Mesothelial cell of epicardium (in vitro differentiated cells): ENCODE measurements around the gene NGEF. TPM values are rescaled to one million over a fixed set of nuclear protein-coding genes. Genes with fewer than 3 reads are reported as not detected.

ENCODE experiments used
- DNase-seq, 2 experiments: peaks; one replicate each; pipeline ENCODE4 v3.0.0; 2021; ENCODE audit warnings: low spot score in 2 of 2; ENCODE audit not compliant: unreplicated experiment in 2 of 2
- H3K27ac Mint-ChIP-seq: 2 replicates; pipeline ENCODE4 v1.8.0; 2021; ENCODE audit warnings: mixed read lengths
- H3K27me3 Mint-ChIP-seq: 2 replicates; pipeline ENCODE4 v1.8.0; 2021; ENCODE audit warnings: low read depth, mixed read lengths
- H3K36me3 Mint-ChIP-seq: 2 replicates; pipeline ENCODE4 v1.8.0; 2021; ENCODE audit warnings: mixed read lengths
- H3K4me1 Mint-ChIP-seq: 2 replicates; pipeline ENCODE4 v1.8.0; 2021; ENCODE audit warnings: mixed read lengths
- H3K4me3 Mint-ChIP-seq: 2 replicates; pipeline ENCODE4 v1.8.0; 2021; ENCODE audit warnings: mild to moderate bottlenecking, moderate library complexity, mixed read lengths
- H3K9me3 Mint-ChIP-seq: 2 replicates; pipeline ENCODE4 v1.8.0; 2021; ENCODE audit warnings: mixed read lengths
- total RNA-seq: library from RNA; stranded (reverse); gene quantifications from 3 replicates; pipeline ENCODE4 v1.2.1, GENCODE V29; 2021
- TF ChIP-seq, protein P1 (sequence below): fragments of 200-600 bp; sonication (generic); IDR thresholded peaks from one replicate; pipeline ENCODE4 v1.5.0; 2021; ENCODE audit warnings: antibody characterized with exemption; ENCODE audit not compliant: unreplicated experiment

The NGEF gene
- total RNA-seq, 1 donor from 2014 or later, result 0.51 TPM

DNA sequence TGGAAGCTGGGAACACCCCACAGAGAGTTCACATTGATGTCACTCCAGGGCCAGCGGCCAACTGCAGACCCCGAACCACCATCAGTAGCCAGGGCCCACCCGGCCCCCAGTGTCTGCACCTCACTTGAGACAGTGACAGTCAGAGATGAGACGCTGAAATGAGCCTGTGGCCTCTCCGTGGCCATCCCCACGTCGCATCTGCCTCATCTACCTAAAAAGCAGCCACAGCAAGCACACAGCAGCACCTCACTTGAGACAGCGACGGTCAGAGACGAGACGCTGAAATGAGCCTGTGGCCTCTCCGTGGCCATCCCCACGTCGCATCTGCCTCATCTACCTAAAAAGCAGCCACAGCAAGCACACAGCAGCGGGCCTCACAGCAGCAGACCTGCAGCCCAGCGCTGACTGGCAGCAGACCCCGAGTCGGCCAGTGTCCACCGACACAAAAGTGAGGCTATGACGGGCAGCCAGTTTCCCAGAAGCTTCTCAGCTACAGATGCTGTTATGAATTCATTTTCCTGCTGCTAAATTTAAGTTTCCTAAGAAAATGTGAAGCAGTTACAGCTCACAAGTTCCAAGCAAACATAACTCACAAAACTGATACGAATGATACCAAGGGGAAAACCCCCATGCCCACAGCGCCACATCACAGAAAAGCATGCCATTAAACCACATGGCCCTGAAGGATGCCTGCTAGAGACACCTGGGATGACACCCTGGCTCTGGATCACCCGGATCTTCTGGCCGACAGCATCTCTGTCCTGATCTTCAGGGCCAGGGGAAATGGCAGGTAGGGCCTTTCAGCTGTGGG lies 115.3 kb downstream of the NGEF start:
- H3K27ac Mint-ChIP-seq, result no peak overlapping the region
- no peak for DNase-seq
- H3K36me3 Mint-ChIP-seq, result no peaks in the 10 kb centered on the region
- H3K4me1 Mint-ChIP-seq, result no peaks in the 10 kb centered on the region
- TF ChIP-seq, protein P1, sequence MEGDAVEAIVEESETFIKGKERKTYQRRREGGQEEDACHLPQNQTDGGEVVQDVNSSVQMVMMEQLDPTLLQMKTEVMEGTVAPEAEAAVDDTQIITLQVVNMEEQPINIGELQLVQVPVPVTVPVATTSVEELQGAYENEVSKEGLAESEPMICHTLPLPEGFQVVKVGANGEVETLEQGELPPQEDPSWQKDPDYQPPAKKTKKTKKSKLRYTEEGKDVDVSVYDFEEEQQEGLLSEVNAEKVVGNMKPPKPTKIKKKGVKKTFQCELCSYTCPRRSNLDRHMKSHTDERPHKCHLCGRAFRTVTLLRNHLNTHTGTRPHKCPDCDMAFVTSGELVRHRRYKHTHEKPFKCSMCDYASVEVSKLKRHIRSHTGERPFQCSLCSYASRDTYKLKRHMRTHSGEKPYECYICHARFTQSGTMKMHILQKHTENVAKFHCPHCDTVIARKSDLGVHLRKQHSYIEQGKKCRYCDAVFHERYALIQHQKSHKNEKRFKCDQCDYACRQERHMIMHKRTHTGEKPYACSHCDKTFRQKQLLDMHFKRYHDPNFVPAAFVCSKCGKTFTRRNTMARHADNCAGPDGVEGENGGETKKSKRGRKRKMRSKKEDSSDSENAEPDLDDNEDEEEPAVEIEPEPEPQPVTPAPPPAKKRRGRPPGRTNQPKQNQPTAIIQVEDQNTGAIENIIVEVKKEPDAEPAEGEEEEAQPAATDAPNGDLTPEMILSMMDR, result no peak
- H3K9me3 Mint-ChIP-seq, result no peaks in the 10 kb centered on the region
- no peak overlapping the region for H3K4me3 Mint-ChIP-seq
- peaks cover 4% of the 10 kb centered on the region for H3K27me3 Mint-ChIP-seq

DNA sequence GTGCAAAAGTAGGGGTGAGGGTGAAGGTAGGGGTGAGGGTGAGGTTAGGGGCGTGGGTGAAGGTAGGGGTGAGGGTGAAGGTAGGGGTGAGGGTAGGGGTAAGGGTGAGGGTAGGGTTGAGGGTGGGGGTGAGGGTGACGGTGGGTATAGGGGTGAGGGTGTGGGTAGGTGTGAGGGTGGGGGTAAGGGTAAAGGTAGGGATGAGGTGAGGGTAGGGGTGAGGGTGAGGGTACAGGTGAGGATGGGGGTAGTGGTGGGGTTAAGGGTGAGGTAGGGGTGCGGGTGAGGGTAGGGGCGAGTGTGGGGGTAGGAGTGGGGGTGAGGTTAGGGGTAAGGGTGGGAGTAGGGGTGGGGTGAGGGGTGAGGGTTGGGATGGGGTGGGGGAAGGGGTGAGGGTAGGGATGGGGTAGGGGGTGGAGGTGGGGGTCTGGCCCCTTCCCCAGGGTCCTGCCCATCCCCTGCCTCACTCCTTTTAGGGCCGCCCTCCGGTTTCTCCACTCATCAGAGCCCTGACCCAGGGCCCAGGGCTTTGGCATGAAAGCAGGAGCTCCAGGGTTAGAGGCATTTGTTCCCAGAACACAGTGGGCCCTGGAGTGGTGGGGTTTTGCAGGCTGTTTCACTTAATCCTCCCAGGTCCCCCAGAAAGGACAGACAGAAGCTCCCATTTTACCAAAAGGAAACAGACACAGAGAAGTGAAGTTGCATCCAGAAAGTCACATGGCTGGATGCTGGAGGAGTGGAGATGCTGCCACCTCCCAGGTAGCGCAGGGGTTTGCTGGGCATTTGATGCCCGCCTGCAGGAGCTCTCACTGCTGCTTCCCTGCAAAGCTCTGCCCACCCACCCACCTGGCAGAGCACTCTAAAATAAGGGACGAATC lies 116.1 kb downstream of the NGEF start:
- Mint-ChIP-seq H3K4me3 (no peak overlapping the region), H3K27me3 (peaks cover 1% of the 10 kb centered on the region), H3K36me3 (no peaks in the 10 kb centered on the region), H3K4me1 (no peaks in the 10 kb centered on the region), H3K9me3 (no peaks in the 10 kb centered on the region), H3K27ac (no peak overlapping the region)
- DNase-seq, result no peak
- TF ChIP-seq, protein P1, result no peak

DNA sequence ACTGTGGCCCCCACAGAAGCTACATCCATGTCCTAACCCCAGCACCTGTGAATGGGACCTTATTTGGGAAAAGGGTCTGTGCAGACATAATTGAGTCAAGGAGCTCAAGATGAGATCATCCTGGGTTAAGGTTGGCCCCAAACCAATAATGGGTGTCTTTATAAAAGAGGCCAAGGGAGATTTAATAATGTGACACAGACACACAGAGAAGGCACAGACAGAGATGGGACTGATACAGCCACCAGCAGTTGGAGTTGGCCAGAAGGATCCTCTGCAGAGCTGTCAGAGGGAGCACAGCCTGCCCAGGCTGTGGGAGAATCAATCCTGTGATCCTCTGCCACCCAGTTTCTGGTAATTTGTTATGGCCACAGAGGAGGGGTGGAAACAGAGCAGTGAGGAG lies 116.9 kb downstream of the NGEF start:
- Mint-ChIP-seq H3K4me1 (peaks cover 6% of the 10 kb centered on the region), H3K36me3 (no peaks in the 10 kb centered on the region), H3K9me3 (no peaks in the 10 kb centered on the region), H3K27me3 (no peaks in the 10 kb centered on the region), H3K27ac (no peak overlapping the region), H3K4me3 (no peak overlapping the region)
- TF ChIP-seq, protein P1, result no peak
- no peak for DNase-seq

DNA sequence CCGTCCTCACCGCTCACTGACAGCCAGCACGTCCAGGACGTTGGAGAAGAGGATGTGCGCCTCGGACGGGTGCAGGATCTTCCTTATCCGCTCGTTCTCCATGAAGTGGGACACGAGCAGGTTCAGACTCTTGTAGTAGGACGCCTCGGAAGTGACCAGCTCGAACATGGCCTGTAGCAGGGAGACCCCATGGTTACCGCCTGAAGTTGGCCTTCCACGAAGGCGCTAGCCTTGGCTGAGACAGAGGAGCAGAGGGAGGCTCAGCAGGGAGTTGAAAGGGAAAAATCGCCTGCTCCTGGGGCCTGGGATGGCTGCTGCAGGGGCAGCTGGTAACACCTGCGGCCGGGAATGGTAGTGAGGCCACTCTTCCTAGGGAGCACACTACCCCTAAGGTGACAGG lies 118.3 kb downstream of the NGEF start:
- Mint-ChIP-seq H3K27ac (no peak overlapping the region), H3K27me3 (no peaks in the 10 kb centered on the region), H3K4me3 (no peak overlapping the region), H3K9me3 (no peaks in the 10 kb centered on the region), H3K36me3 (no peaks in the 10 kb centered on the region), H3K4me1 (peaks cover 16% of the 10 kb centered on the region)
- DNase-seq, result no peak
- TF ChIP-seq, protein P1, result no peak

DNA sequence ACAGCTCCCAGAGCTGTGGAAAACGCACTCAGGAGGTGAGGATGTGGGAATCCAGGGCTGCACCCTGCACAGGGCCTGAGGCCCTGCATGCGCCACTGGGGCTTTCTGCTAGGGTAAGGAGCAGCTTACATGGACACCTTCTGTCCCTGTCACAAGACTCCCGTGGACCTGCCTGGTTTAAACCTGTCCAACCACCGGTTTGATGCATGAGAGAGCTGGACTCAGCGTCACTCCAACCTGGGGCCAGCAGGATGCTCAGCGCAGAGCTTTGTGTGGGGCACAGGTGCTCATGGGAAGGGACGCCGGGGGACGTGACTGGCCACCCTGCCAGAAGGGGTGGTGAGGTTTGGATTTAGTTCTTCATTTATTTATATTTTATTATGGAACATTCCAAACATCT lies 118.8 kb downstream of the NGEF start:
- DNase-seq, result no peak

More for the DNA sequence above, 118.8 kb downstream of the NGEF start:
- H3K4me1 Mint-ChIP-seq, result peaks cover 16% of the 10 kb centered on the region
- H3K36me3 Mint-ChIP-seq, result no peaks in the 10 kb centered on the region
- H3K27ac Mint-ChIP-seq, result no peak overlapping the region
- TF ChIP-seq, protein P1, result no peak
- no peak overlapping the region for H3K4me3 Mint-ChIP-seq
- no peaks in the 10 kb centered on the region for H3K9me3 Mint-ChIP-seq
- H3K27me3 Mint-ChIP-seq, result no peaks in the 10 kb centered on the region
